ENCODE results near the gene HERC3.

DNA sequence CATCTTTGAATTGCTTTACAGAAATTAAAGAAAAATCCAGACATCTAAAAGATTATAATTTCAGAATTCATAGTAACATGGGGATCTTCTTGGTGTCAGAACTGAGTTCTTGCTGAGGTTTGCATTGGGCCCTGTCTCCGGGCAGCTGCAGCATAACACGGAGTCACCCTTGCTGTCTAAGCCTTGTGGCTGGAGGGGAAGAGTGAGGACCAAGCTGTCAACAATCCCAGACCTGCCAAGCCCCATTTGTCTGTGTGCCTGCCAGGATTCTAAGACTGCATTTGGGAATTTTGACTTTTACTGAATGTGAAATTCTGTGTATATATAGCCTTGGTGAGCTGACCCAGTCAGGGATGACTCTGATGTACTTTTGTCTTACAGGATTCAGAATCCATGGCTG, 130.5 kb downstream of the HERC3 start:
- TF ChIP-seq GATA2 (IDR thresholded peaks at IDR 0.05; ENCODE audit: low read depth, low read length) (no peak), GATA3 (IDR thresholded peaks at IDR 0.05; ENCODE audit: low read depth, low read length) (no peak)

All from SH-SY5Y (cell line).